GM23338 (cell line): Measurements from ENCODE around the gene RBKS. TPM values are rescaled to one million over a fixed set of nuclear protein-coding genes. Genes with fewer than 3 reads are reported as not detected.

Source experiments
- ATAC-seq: fragments of 200-7000 bp; cut with Tn5 transposase; 3 replicates; pipeline ENCODE4 v1.9.1; 2020
- DNase-seq: peaks from one replicate; pipeline ENCODE4 v3.0.0-alpha.2; 2015; ENCODE audit warnings: low spot score
- H2AFZ ChIP-seq: fragments of 200-600 bp; sonication (generic); 2 replicates; pipeline ENCODE4 v1.8.0; 2016; ENCODE audit warnings: antibody characterized with exemption, mild to moderate bottlenecking, moderate library complexity
- H3F3A ChIP-seq: fragments of 200-600 bp; sonication (generic); replicated peaks from 2 replicates; pipeline ENCODE4 v1.8.0; 2017; ENCODE audit warnings: antibody characterized with exemption, mixed run types, low read depth
- H3K27ac ChIP-seq: fragments of 200-600 bp; sonication (generic); 2 replicates; pipeline ENCODE4 v1.6.1; 2016; ENCODE audit warnings: low read depth
- H3K27me3 ChIP-seq: fragments of 200-600 bp; sonication (generic); 2 replicates; pipeline ENCODE4 v1.8.0; 2016; ENCODE audit warnings: mild to moderate bottlenecking, mixed run types, moderate library complexity; ENCODE audit not compliant: insufficient read depth
- H3K36me3 ChIP-seq: fragments of 200-600 bp; sonication (generic); 2 replicates; pipeline ENCODE4 v1.8.0; 2016; ENCODE audit warnings: mild to moderate bottlenecking; ENCODE audit not compliant: insufficient read depth
- H3K4me1 ChIP-seq: fragments of 200-600 bp; sonication (generic); 2 replicates; pipeline ENCODE4 v1.8.0; 2016; ENCODE audit warnings: mild to moderate bottlenecking, moderate library complexity; ENCODE audit not compliant: insufficient read depth
- H3K4me2 ChIP-seq: fragments of 200-600 bp; sonication (generic); 2 replicates; pipeline ENCODE4 v1.7.1; 2017; ENCODE audit warnings: mixed run types
- H3K4me3 ChIP-seq: fragments of 200-600 bp; sonication (generic); 2 replicates; pipeline ENCODE4 v1.6.1; 2016; ENCODE audit warnings: mixed run types
- H3K79me2 ChIP-seq: fragments of 200-600 bp; sonication (generic); replicated peaks from 2 replicates; pipeline ENCODE4 v1.8.0; 2017; ENCODE audit warnings: mild to moderate bottlenecking; ENCODE audit not compliant: insufficient read depth
- H3K9me2 ChIP-seq: fragments of 200-600 bp; sonication (generic); 2 replicates; pipeline ENCODE4 v1.8.0; 2017; ENCODE audit not compliant: insufficient read depth
- H4K20me1 ChIP-seq: fragments of 200-600 bp; sonication (generic); replicated peaks from 2 replicates; pipeline ENCODE4 v1.8.0; 2017; ENCODE audit warnings: mild to moderate bottlenecking; ENCODE audit not compliant: insufficient read depth
- H3K27ac Mint-ChIP-seq: 2 replicates; pipeline ENCODE4 v1.8.0; 2020; ENCODE audit warnings: inconsistent platforms, mild to moderate bottlenecking, moderate library complexity, mixed read lengths
- H3K27me3 Mint-ChIP-seq: 3 replicates; pipeline ENCODE4 v1.8.0; 2022; ENCODE audit warnings: low read depth, mild to moderate bottlenecking, moderate library complexity, mixed read lengths, inconsistent platforms; ENCODE audit not compliant: insufficient read depth, poor library complexity
- H3K36me3 Mint-ChIP-seq: 3 replicates; pipeline ENCODE4 v1.8.0; 2021; ENCODE audit warnings: low read depth, mild to moderate bottlenecking, inconsistent platforms, moderate library complexity, mixed read lengths
- H3K4me1 Mint-ChIP-seq: 3 replicates; pipeline ENCODE4 v1.8.0; 2020; ENCODE audit warnings: mild to moderate bottlenecking, inconsistent platforms, mixed read lengths
- H3K4me3 Mint-ChIP-seq: 3 replicates; pipeline ENCODE4 v1.8.0; 2021; ENCODE audit warnings: moderate library complexity, mild to moderate bottlenecking, inconsistent platforms, mixed read lengths
- H3K9me3 Mint-ChIP-seq: 3 replicates; pipeline ENCODE4 v1.8.0; 2020; ENCODE audit warnings: moderate library complexity, mild to moderate bottlenecking, inconsistent platforms, mixed read lengths
- EZH2 ChIP-seq: fragments of 200-600 bp; sonication (generic); IDR thresholded peaks from one replicate; pipeline ENCODE4 v1.8.0; 2017; ENCODE audit warnings: antibody characterized with exemption, mild to moderate bottlenecking, low read depth; ENCODE audit not compliant: unreplicated experiment
- EZH2phosphoT487 ChIP-seq: fragments of 200-600 bp; sonication (generic); IDR thresholded peaks from one replicate; pipeline ENCODE4 v1.8.1; 2018; ENCODE audit warnings: antibody characterized with exemption; ENCODE audit not compliant: unreplicated experiment
- JUNB ChIP-seq: IDR thresholded peaks from one replicate; pipeline ENCODE4 v1.6.1; 2016; ENCODE audit warnings: antibody characterized with exemption; ENCODE audit not compliant: unreplicated experiment
- NANOG ChIP-seq: IDR thresholded peaks from 2 replicates; pipeline ENCODE4 v1.6.1; 2016; ENCODE audit warnings: antibody characterized with exemption, borderline replicate concordance
- POLR2AphosphoS5 ChIP-seq: IDR thresholded peaks from 2 replicates; pipeline ENCODE4 v1.6.1; 2016; ENCODE audit warnings: antibody characterized with exemption, low read depth
- STAT1 ChIP-seq: IDR thresholded peaks from one replicate; pipeline ENCODE4 v1.6.1; 2016; ENCODE audit warnings: antibody characterized with exemption; ENCODE audit not compliant: unreplicated experiment
- ZNF114 ChIP-seq: fragments of 250-450 bp; sonication (Bioruptor Pico); IDR thresholded peaks from 2 replicates; pipeline ENCODE4 v1.5.0; 2020; ENCODE audit warnings: mild to moderate bottlenecking, moderate library complexity
- ZNF331 ChIP-seq: fragments of 250-450 bp; sonication (Bioruptor Pico); IDR thresholded peaks from 2 replicates; pipeline ENCODE4 v1.5.0; 2020; ENCODE audit warnings: low read depth, mild to moderate bottlenecking, moderate library complexity
- polyA plus RNA-seq: library from polyadenylated mRNA; unstranded; fragments of >200 nt; fragmentation: Nextera tagmentation; extraction: Ambion mirVana; gene quantifications from 2 replicates; pipeline ENCODE4 v1.2.1, GENCODE V29; 2016
- total RNA-seq: library from RNA; depleted of rRNA; stranded (reverse); fragments of >200 nt; shearing (Covaris generic); gene quantifications from 2 replicates; pipeline ENCODE4 v1.2.3, GENCODE V29; 2014
- TF ChIP-seq, protein P1 (sequence below), 2 experiments: fragments of 200-600 bp in 1 of 2; sonication (generic) in 1 of 2; conservative IDR thresholded peaks; 2 replicates each; pipeline versions ENCODE4 v1.5.1 to v1.6.1; 2016 to 2017; ENCODE audit warnings: antibody characterized with exemption in 2 of 2, low read depth in 2 of 2, mild to moderate bottlenecking in 2 of 2, moderate library complexity in 1 of 2
- TF ChIP-seq, protein P2 (sequence below): IDR thresholded peaks from 2 replicates; pipeline ENCODE4 v1.6.1; 2016; ENCODE audit warnings: antibody characterized with exemption
- TF ChIP-seq, protein P3 (sequence below): fragments of 250-450 bp; sonication (Bioruptor Pico); IDR thresholded peaks from 2 replicates; pipeline ENCODE4 v1.5.0; 2020; ENCODE audit warnings: mild to moderate bottlenecking, moderate library complexity

RBKS gene
- total and polyA plus RNA-seq, 2 experiments from 2014 or later = 1.3 to 1.5 TPM

DNA sequence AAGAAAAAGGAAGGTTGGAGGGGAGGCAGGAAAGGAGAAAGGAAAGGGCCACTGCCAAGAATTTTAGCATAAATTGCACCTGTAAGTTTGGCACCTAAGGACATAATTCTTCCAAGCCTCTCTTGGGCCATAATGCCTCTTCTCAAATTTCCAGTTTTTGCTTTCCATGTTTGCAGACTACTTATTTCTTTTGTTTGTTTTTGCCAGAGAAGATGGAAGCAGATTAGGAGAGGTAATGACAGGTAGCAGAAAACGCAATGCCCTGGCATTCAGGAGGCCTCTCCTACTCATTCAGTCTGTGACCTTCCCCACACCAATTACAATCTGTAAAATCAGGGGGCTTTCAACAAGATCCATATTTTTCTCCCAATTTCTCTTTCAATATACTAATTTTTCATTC is 61.9 kb downstream of the RBKS start:
- H3K4me3 ChIP-seq = no peak overlapping the region
- no peak overlapping the region for H2AFZ ChIP-seq
- ATAC-seq (no peak), DNase-seq (no peak)
- no peaks in the 10 kb centered on the region; the same call in 2 of the 3 replicates for H3K4me1 Mint-ChIP-seq
- no peaks in the 10 kb centered on the region for H3K9me2 ChIP-seq
- no peaks in the 10 kb centered on the region for H3K4me1 ChIP-seq
- H3K27ac ChIP-seq = no peak overlapping the region
- no peak overlapping the region for H3K4me2 ChIP-seq
- peaks cover 15% of the 10 kb centered on the region; the same call in 2 of the 3 replicates for H3K9me3 Mint-ChIP-seq
- no peak overlapping the region for H3K4me3 Mint-ChIP-seq
- 0 out of 3 replicates have a peak, but pooled peaks cover 2% of the 10 kb centered on the region for H3K36me3 Mint-ChIP-seq
- H4K20me1 ChIP-seq = no peaks in the 10 kb centered on the region
- peaks cover 2% of the 10 kb centered on the region for H3K27me3 Mint-ChIP-seq
- H3K27ac Mint-ChIP-seq = no peak overlapping the region
- no peaks in the 10 kb centered on the region for H3F3A ChIP-seq
- H3K79me2 ChIP-seq = no peaks in the 10 kb centered on the region
- no peaks in the 10 kb centered on the region for H3K27me3 ChIP-seq
- H3K36me3 ChIP-seq = no peaks in the 10 kb centered on the region
- TF ChIP-seq ZNF331 (no peak), POLR2AphosphoS5 (no peak), STAT1 (no peak), EZH2 (no peak), ZNF114 (CRISPR knock-in tag) (no peak), NANOG (no peak), JUNB (no peak), EZH2phosphoT487 (no peak)
- TF ChIP-seq, protein P1, sequence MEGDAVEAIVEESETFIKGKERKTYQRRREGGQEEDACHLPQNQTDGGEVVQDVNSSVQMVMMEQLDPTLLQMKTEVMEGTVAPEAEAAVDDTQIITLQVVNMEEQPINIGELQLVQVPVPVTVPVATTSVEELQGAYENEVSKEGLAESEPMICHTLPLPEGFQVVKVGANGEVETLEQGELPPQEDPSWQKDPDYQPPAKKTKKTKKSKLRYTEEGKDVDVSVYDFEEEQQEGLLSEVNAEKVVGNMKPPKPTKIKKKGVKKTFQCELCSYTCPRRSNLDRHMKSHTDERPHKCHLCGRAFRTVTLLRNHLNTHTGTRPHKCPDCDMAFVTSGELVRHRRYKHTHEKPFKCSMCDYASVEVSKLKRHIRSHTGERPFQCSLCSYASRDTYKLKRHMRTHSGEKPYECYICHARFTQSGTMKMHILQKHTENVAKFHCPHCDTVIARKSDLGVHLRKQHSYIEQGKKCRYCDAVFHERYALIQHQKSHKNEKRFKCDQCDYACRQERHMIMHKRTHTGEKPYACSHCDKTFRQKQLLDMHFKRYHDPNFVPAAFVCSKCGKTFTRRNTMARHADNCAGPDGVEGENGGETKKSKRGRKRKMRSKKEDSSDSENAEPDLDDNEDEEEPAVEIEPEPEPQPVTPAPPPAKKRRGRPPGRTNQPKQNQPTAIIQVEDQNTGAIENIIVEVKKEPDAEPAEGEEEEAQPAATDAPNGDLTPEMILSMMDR (conservative IDR thresholded peaks at IDR 0.05; ENCODE audit: low read depth in 2 of 2) = no peak
- TF ChIP-seq, protein P2, sequence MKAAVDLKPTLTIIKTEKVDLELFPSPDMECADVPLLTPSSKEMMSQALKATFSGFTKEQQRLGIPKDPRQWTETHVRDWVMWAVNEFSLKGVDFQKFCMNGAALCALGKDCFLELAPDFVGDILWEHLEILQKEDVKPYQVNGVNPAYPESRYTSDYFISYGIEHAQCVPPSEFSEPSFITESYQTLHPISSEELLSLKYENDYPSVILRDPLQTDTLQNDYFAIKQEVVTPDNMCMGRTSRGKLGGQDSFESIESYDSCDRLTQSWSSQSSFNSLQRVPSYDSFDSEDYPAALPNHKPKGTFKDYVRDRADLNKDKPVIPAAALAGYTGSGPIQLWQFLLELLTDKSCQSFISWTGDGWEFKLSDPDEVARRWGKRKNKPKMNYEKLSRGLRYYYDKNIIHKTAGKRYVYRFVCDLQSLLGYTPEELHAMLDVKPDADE = no peak
- TF ChIP-seq, protein P3, sequence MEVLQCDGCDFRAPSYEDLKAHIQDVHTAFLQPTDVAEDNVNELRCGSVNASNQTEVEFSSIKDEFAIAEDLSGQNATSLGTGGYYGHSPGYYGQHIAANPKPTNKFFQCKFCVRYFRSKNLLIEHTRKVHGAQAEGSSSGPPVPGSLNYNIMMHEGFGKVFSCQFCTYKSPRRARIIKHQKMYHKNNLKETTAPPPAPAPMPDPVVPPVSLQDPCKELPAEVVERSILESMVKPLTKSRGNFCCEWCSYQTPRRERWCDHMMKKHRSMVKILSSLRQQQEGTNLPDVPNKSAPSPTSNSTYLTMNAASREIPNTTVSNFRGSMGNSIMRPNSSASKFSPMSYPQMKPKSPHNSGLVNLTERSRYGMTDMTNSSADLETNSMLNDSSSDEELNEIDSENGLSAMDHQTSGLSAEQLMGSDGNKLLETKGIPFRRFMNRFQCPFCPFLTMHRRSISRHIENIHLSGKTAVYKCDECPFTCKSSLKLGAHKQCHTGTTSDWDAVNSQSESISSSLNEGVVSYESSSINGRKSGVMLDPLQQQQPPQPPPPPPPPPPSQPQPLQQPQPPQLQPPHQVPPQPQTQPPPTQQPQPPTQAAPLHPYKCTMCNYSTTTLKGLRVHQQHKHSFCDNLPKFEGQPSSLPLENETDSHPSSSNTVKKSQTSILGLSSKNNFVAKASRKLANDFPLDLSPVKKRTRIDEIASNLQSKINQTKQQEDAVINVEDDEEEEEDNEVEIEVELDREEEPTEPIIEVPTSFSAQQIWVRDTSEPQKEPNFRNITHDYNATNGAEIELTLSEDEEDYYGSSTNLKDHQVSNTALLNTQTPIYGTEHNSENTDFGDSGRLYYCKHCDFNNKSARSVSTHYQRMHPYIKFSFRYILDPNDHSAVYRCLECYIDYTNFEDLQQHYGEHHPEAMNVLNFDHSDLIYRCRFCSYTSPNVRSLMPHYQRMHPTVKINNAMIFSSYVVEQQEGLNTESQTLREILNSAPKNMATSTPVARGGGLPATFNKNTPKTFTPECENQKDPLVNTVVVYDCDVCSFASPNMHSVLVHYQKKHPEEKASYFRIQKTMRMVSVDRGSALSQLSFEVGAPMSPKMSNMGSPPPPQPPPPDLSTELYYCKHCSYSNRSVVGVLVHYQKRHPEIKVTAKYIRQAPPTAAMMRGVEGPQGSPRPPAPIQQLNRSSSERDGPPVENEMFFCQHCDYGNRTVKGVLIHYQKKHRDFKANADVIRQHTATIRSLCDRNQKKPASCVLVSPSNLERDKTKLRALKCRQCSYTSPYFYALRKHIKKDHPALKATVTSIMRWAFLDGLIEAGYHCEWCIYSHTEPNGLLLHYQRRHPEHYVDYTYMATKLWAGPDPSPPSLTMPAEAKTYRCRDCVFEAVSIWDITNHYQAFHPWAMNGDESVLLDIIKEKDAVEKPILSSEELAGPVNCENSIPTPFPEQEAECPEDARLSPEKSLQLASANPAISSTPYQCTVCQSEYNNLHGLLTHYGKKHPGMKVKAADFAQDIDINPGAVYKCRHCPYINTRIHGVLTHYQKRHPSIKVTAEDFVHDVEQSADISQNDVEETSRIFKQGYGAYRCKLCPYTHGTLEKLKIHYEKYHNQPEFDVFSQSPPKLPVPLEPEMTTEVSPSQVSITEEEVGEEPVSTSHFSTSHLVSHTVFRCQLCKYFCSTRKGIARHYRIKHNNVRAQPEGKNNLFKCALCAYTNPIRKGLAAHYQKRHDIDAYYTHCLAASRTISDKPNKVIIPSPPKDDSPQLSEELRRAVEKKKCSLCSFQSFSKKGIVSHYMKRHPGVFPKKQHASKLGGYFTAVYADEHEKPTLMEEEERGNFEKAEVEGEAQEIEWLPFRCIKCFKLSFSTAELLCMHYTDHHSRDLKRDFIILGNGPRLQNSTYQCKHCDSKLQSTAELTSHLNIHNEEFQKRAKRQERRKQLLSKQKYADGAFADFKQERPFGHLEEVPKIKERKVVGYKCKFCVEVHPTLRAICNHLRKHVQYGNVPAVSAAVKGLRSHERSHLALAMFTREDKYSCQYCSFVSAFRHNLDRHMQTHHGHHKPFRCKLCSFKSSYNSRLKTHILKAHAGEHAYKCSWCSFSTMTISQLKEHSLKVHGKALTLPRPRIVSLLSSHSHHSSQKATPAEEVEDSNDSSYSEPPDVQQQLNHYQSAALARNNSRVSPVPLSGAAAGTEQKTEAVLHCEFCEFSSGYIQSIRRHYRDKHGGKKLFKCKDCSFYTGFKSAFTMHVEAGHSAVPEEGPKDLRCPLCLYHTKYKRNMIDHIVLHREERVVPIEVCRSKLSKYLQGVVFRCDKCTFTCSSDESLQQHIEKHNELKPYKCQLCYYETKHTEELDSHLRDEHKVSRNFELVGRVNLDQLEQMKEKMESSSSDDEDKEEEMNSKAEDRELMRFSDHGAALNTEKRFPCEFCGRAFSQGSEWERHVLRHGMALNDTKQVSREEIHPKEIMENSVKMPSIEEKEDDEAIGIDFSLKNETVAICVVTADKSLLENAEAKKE = no peak
